Ovary (tissue), 3 donors: ENCODE results near the gene NAB1.

Experiments used
- CTCF ChIP-seq, 3 donors: fragments of 450-650 bp in 2 of 3; fragments of 200-600 bp in 1 of 3; IDR thresholded peaks; one replicate each; pipeline versions ENCODE4 v1.5.1 to v1.8.0; 2016 to 2022; ENCODE audit warnings: antibody characterized with exemption in 3 of 3, mild to moderate bottlenecking in 1 of 3
- POLR2A ChIP-seq: fragments of 450-650 bp; IDR thresholded peaks from one replicate; pipeline ENCODE4 v1.6.1; 2017; ENCODE audit warnings: antibody characterized with exemption, mild to moderate bottlenecking, moderate library complexity
- donor health status: DM: no; HTN: no; CAD: no.

DNA sequence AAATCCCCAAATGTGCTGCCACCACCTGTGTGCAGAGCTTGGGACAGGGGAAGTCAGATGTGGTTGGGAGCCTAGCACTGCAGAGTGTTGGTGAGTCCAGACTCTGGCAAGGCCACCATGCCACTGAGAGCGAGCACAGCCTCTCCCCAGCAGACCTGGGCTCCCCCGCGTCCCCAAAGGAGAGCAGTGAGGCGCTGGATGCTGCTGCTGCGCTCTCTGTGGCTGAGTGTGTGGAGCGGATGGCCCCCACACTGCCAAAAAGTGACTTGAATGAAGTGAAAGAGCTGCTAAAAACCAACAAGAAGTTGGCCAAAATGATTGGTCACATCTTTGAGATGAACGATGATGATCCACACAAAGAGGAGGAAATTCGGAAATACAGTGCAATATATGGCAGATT is 10.7 kb downstream of the NAB1 start:
- TF ChIP-seq CTCF (IDR thresholded peaks at IDR 0.05) (no peak), POLR2A (no peak)
